WTC11 (cell line): ENCODE measurements around the gene PSMA4.

ENCODE experiments used
- CBFB ChIP-seq: sonication (generic); formaldehyde crosslinking; IDR thresholded peaks from 2 replicates; pipeline ENCODE4 v1.8.1; 2022; ENCODE audit warnings: mild to moderate bottlenecking, low read depth, missing genetic modification reagents
- CTCF ChIP-seq: fragments of 200-600 bp; IDR thresholded peaks from 2 replicates; pipeline ENCODE4 v1.8.0; 2022; ENCODE audit warnings: antibody characterized with exemption
- E2F4 ChIP-seq: sonication (generic); formaldehyde crosslinking; IDR thresholded peaks from 2 replicates; pipeline ENCODE4 v1.8.1; 2022; ENCODE audit warnings: low read depth, mild to moderate bottlenecking, moderate library complexity, missing genetic modification reagents, borderline replicate concordance
- ETV6 ChIP-seq: sonication (generic); formaldehyde crosslinking; IDR thresholded peaks from 2 replicates; pipeline ENCODE4 v1.8.1; 2022; ENCODE audit warnings: mild to moderate bottlenecking, missing genetic modification reagents
- JUN ChIP-seq: sonication (generic); formaldehyde crosslinking; IDR thresholded peaks from 2 replicates; pipeline ENCODE4 v1.8.0; 2023; ENCODE audit warnings: mild to moderate bottlenecking, missing genetic modification reagents
- ZNF512 ChIP-seq: sonication (generic); formaldehyde crosslinking; IDR thresholded peaks from 2 replicates; pipeline ENCODE4 v1.8.1; 2022; ENCODE audit warnings: missing genetic modification reagents, borderline replicate concordance

- TF ChIP-seq ETV6 (CRISPR knock-in tag) (no peak), ZNF512 (no peak), CTCF (no peak), E2F4 (CRISPR knock-in tag) (no peak), JUN (CRISPR knock-in tag) (no peak), CBFB (no peak)
These were observed 34.7 kb downstream of the PSMA4 start for GRCh38 chr15:78574944-78575343.
